Peyer's patch (tissue), 4 donors: Measurements from ENCODE around the gene GRIN2C. TPM values are rescaled to one million over a fixed set of nuclear protein-coding genes. Genes with fewer than 3 reads are reported as not detected.

ENCODE experiments used
- DNase-seq, 3 donors: peaks; one replicate each; pipeline ENCODE4 v3.0.0-alpha.2; 2017 to 2019
- H3K27ac ChIP-seq, 4 donors: fragments of 200-600 bp; sonication (generic); one replicate each; pipeline ENCODE4 v1.5.1; 2016 to 2019
- H3K27me3 ChIP-seq, 2 donors: fragments of 200-600 bp; sonication (generic); one replicate each; pipeline ENCODE4 v1.5.1; 2019
- H3K36me3 ChIP-seq, 3 donors: fragments of 200-600 bp; sonication (generic); one replicate each; pipeline ENCODE4 v1.5.1; 2016 to 2019
- H3K4me1 ChIP-seq, 4 donors: fragments of 200-600 bp; sonication (generic); one replicate each; pipeline ENCODE4 v1.5.1; 2016 to 2019
- H3K4me3 ChIP-seq, 4 donors: fragments of 200-600 bp; sonication (generic); 1 replicate in 3 of 4; 2 replicates in 1 of 4; pipeline ENCODE4 v1.5.1; 2016 to 2019; ENCODE audit warnings: mild to moderate bottlenecking in 1 of 4
- H3K9me3 ChIP-seq, 4 donors: fragments of 200-600 bp; sonication (generic); one replicate each; pipeline ENCODE4 v1.5.1; 2016 to 2019; ENCODE audit warnings: mild to moderate bottlenecking in 1 of 4
- POLR2A ChIP-seq, 2 donors: fragments of 450-650 bp; IDR thresholded peaks; one replicate each; pipeline ENCODE4 v1.5.1; 2017; ENCODE audit warnings: antibody characterized with exemption in 2 of 2, mild to moderate bottlenecking in 2 of 2, moderate library complexity in 2 of 2
- total RNA-seq, 4 donors: library from RNA; depleted of rRNA; stranded (reverse); fragments of >200 nt; gene quantifications; one replicate each; pipeline ENCODE4 v1.1.0, GENCODE V29; 2016
- TF ChIP-seq, protein P1 (sequence below), 6 experiments: fragments of 450-650 bp in 4 of 6; fragments of 200-600 bp in 2 of 6; sonication (generic) in 1 of 6; IDR thresholded peaks; one replicate each; pipeline ENCODE4 v1.5.1; 2017 to 2019; ENCODE audit warnings: antibody characterized with exemption in 6 of 6, mild to moderate bottlenecking in 3 of 6, moderate library complexity in 1 of 6

The GRIN2C gene
- total RNA-seq, 4 donors from 2014 or later = 0.13 to 2.7 TPM; not detected in 2

DNA sequence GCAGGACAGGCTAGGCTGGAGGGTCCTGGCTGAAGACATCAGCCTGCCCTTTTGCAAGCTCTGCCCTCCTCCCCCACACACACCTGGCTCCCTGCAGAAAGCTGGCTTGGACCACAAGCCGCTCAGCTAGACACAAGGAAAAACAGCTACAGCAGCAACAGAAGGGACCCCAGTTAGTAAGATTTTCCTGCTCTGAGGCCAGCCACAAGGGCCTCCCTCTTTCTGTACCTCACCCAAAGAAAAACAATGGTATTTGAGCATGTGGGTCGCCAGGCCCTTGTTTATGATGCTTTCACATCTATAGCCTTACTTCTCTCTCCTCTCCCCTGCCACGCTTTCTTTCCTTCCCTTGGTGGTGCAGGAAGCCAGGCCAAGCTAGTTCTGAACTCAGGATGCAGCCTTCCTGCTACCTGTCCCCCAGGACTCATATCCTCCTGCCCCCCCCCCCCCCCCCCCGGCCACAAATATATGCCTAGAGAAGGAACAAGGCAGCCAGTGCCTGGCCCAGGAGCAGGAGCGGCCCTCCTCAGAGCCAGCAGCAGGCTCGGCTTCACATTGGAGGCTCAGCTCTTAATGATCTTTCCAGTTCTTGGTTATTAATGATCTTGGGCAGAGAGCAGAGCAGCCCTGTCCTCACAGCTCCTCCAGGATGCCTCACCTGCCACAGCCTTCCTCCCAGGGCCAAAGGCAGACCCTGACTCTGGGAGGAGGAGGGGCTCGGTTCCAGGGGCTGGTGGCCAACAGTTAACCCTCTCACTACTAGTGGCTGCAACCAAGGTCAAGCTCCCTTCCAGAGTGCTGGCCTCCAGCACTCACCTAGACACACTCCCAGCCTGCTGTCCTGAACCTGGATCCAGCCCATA is 19.5 kb downstream of the GRIN2C start:
- H3K36me3 ChIP-seq = no peaks in the 10 kb centered on the region
- peaks cover 0 to 26% (median 16%) of the 10 kb centered on the region in 4 donors for H3K4me1 ChIP-seq
- no peaks in the 10 kb centered on the region for H3K9me3 ChIP-seq
- H3K27ac ChIP-seq = no peak overlapping the region
- no peak for DNase-seq
- TF ChIP-seq POLR2A (IDR thresholded peaks at IDR 0.05) = no peak
- TF ChIP-seq, protein P1, sequence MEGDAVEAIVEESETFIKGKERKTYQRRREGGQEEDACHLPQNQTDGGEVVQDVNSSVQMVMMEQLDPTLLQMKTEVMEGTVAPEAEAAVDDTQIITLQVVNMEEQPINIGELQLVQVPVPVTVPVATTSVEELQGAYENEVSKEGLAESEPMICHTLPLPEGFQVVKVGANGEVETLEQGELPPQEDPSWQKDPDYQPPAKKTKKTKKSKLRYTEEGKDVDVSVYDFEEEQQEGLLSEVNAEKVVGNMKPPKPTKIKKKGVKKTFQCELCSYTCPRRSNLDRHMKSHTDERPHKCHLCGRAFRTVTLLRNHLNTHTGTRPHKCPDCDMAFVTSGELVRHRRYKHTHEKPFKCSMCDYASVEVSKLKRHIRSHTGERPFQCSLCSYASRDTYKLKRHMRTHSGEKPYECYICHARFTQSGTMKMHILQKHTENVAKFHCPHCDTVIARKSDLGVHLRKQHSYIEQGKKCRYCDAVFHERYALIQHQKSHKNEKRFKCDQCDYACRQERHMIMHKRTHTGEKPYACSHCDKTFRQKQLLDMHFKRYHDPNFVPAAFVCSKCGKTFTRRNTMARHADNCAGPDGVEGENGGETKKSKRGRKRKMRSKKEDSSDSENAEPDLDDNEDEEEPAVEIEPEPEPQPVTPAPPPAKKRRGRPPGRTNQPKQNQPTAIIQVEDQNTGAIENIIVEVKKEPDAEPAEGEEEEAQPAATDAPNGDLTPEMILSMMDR (IDR thresholded peaks at IDR 0.05) = no peak
- peaks cover 0 to 4% of the 10 kb centered on the region in 2 donors for H3K27me3 ChIP-seq
- H3K4me3 ChIP-seq = no peak overlapping the region

DNA sequence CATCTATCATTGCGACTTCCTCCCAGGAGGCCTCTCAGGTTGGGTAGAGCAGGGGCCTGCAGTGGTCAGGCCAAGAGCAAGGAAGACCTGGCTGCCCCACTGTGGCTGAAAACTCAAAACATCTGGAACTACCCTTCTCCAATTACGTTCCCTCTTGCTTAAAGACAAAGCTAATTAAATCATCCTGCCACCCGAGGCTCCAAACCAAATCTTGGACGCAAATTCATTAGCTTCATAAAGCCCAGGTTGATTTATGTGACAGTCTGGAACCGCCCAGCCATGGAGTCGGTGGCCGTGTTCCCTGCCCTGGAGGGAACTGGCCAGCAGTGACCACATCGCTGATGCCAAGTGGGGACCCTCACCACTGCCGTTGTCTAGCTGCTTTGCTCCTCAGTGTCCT is 21.4 kb downstream of the GRIN2C start:
- H3K36me3 ChIP-seq = no peaks in the 10 kb centered on the region
- no peak overlapping the region for H3K27ac ChIP-seq
- TF ChIP-seq, protein P1 (IDR thresholded peaks at IDR 0.05) = no peak
- no peak for TF ChIP-seq POLR2A (IDR thresholded peaks at IDR 0.05)
- H3K4me1 ChIP-seq = peaks cover 0 to 24% (median 15%) of the 10 kb centered on the region in 4 donors
- peaks cover 0 to 1% of the 10 kb centered on the region in 2 donors for H3K27me3 ChIP-seq
- H3K4me3 ChIP-seq = no peak overlapping the region
- no peak for DNase-seq
- H3K9me3 ChIP-seq = no peaks in the 10 kb centered on the region

DNA sequence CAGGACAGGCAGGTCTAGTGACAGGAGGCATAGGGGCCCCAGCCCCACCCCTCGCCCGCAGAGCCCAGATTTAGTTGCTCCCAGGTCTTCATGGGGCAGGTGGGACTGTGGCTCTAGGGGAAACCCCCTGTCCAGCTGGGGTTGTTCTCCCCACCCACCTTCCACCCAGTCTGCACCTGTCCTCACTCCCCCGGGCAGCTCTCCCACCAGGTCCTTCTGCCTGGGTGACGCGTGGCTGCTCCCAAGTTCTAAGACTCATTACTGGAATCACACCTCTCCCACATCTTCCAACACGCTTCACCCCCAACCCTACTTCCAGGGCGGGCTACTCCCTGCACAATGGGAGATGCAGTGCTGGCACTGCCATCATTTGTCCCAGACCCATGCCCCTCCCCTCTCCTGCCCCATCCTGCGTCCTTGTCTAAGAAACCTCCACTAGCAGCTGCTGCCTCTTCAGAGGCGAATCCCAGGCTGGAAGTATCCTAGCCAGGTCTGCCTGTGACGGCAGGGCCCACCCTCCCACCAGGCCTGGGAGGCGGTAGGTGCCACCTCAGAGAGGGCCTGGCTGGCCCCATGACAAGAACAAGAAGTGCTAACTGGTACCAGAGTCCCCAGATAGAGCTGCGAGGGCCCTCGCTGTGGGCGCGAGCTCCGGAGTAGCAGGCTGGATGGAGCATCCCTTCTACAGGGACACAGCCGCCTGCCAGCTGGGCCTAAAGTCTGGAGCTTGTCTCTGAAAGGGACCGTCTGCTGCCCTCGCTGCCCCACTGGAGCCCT is 22.8 kb downstream of the GRIN2C start:
- Histone ChIP-seq H3K4me3 (no peak overlapping the region), H3K36me3 (no peaks in the 10 kb centered on the region), H3K9me3 (no peaks in the 10 kb centered on the region), H3K27ac (no peak overlapping the region), H3K4me1 (peaks cover 0 to 12% (median 6%) of the 10 kb centered on the region in 4 donors), H3K27me3 (no peaks in the 10 kb centered on the region)
- TF ChIP-seq, protein P1 (IDR thresholded peaks at IDR 0.05) = no peak
- no peak for TF ChIP-seq POLR2A (IDR thresholded peaks at IDR 0.05)
- no peak for DNase-seq

DNA sequence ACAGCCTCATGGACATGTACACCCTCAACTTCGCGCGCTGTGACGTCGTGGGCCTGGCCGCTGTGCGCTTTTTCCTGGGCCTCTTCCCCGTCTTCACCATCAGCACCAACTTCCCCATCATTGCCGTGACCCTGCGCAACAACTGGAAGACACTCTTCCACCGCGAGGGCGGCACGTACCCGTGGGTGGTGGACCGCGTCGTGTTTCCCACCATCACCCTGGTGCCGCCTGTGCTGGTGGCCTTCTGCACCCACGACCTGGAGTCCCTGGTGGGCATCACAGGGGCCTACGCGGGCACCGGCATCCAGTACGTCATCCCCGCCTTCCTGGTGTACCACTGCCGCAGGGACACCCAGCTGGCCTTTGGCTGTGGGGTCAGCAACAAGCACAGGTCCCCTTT is 23.5 kb downstream of the GRIN2C start:
- peaks cover 0 to 9% (median 3%) of the 10 kb centered on the region in 4 donors for H3K4me1 ChIP-seq
- H3K4me3 ChIP-seq = no peak overlapping the region
- TF ChIP-seq, protein P1 (IDR thresholded peaks at IDR 0.05) = no peak
- TF ChIP-seq POLR2A (IDR thresholded peaks at IDR 0.05) = no peak
- DNase-seq = no peak
- H3K9me3 ChIP-seq = no peaks in the 10 kb centered on the region
- H3K36me3 ChIP-seq = no peaks in the 10 kb centered on the region
- no peak overlapping the region for H3K27ac ChIP-seq
- H3K27me3 ChIP-seq = no peaks in the 10 kb centered on the region

DNA sequence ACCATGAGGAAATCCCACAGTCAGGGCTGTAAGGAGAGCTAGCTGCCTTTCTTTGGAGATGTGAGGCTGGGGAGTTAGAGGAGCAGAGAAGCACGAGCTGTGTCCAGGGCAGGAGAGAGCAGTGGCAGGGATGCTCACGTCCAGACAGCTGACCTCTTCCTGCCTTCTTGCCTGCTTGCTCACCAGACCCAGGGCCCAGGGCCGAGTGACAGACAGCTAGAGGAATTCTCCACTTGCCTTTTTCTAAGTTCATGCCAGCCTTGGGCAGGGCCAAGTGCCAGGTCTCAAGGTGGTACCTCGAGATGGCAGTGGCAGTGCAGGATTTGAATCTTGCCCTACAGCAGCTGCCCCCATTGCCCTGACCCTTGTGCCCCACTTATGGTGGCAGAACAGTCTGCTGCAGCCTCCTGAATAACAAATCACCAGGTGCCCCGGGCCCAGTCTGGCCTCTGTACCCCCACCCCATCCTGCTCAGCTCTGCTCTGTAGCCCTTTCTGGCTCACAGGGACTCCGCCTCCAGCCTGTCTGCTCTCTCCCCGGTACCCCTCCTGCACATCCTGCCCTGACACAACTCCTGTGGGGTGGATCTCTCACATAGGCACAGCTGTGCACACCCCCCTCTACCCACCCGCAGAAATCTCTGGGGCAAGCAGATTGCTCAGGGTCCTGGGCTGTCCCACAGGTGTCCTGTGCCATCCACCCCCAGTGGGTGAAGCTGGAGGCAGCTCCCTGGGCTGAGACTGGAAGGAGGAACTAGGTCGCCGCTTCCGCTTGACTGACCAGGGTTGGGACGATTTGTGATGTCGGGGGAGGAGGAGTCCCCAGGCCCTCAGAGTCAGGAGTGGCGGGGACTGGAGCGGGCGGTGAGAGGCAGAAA is 25.9 kb downstream of the GRIN2C start:
- Histone ChIP-seq H3K27ac (peak overlapping the region in 1 of 4 donors; percentile 27), H3K36me3 (no peaks in the 10 kb centered on the region), H3K4me1 (no peaks in the 10 kb centered on the region), H3K27me3 (no peaks in the 10 kb centered on the region), H3K4me3 (no peak overlapping the region), H3K9me3 (no peaks in the 10 kb centered on the region)
- peak in 2 of 3 donors; percentile 74 to 77 for DNase-seq
- TF ChIP-seq POLR2A (IDR thresholded peaks at IDR 0.05) = no peak
- TF ChIP-seq, protein P1 (IDR thresholded peaks at IDR 0.05) = no peak
